ENCODE measurements around the gene PDAP1. TPM values are rescaled to one million over a fixed set of nuclear protein-coding genes. Genes with fewer than 3 reads are reported as not detected.

The PDAP1 gene
- total RNA-seq, 1 experiment from 2014 or later, result 200 TPM

DNA sequence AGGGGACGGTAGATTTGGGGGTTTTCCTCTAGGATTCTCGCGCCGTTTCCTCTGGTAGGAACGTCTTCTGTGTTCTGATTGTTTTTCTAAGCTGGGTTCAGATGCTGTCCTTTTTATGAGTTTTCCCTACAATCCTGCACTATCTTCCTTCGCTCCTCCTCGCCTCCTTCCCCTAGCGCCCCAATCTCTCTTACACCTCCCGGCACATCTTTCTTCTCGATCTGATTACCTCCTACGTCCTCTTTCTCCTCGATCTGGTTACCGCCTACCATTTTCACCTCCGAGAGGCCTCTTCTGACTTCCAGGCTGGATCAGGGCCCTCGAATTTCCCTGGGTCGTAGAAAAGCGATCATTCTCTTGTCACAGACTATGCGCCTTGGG lies 785 bp upstream of the PDAP1 start (continued):
- TF ChIP-seq, protein P1, sequence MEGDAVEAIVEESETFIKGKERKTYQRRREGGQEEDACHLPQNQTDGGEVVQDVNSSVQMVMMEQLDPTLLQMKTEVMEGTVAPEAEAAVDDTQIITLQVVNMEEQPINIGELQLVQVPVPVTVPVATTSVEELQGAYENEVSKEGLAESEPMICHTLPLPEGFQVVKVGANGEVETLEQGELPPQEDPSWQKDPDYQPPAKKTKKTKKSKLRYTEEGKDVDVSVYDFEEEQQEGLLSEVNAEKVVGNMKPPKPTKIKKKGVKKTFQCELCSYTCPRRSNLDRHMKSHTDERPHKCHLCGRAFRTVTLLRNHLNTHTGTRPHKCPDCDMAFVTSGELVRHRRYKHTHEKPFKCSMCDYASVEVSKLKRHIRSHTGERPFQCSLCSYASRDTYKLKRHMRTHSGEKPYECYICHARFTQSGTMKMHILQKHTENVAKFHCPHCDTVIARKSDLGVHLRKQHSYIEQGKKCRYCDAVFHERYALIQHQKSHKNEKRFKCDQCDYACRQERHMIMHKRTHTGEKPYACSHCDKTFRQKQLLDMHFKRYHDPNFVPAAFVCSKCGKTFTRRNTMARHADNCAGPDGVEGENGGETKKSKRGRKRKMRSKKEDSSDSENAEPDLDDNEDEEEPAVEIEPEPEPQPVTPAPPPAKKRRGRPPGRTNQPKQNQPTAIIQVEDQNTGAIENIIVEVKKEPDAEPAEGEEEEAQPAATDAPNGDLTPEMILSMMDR (IDR thresholded peaks at IDR 0.05 in 2 of 3, conservative IDR thresholded peaks at IDR 0.05 in 1 of 3; ENCODE audit: borderline replicate concordance in 1 of 3, insufficient read depth in 1 of 3, low read depth in 2 of 3, low read length in 2 of 3), result no peak
- TF ChIP-seq ZFX (IDR thresholded peaks at IDR 0.05) (no peak), EZH2phosphoT487 (IDR thresholded peaks at IDR 0.05; ENCODE audit: borderline replicate concordance) (no peak)

DNA sequence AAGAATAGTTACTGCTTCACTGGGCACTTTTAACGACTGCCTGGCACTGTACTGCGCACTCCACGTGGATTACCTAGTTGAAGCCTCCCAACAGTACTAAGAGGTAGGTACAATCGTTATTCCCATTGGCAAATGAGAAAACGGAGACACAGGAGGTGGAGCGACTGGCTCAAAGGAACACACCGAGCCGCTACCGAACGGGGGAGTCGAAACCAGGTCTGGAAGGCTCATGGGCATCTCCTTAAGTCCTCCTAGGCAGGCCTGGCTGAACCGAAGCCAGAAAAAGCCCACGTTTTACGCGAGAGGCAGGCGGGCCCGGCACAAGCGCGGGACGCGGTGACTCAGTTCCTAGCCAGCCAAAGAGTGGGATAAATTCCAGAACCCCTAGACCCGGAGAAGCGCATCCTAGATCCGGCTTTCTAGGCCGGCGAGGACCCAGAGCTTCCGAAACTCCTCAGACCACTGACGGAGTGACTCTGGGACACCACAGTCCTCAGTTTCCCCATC lies 472 bp downstream of the PDAP1 start:
- Histone ChIP-seq H3K9me3 (ENCODE audit: control insufficient read depth in 1 of 2, insufficient read depth in 1 of 2, low read depth in 1 of 2, low read length in 2 of 2) (no peaks in the 10 kb centered on the region), H3K9me2 (ENCODE audit: insufficient read depth) (no peaks in the 10 kb centered on the region), H3K79me2 (ENCODE audit: insufficient read depth, low read length) (peaks cover 88% of the 10 kb centered on the region), H3K4me3 (replicated peaks in 1 of 2; ENCODE audit: low read depth in 1 of 2, low read length in 2 of 2) (peak overlapping the region; percentile 92 to 100), H3K36me3 (ENCODE audit: control insufficient read depth in 1 of 2, insufficient read depth in 2 of 2, low read length in 2 of 2) (peaks cover 19 to 45% of the 10 kb centered on the region in 2 experiments; a peak in 3 of 4 replicates), H3K9ac (ENCODE audit: low read length) (peak overlapping the region; percentile 89), H2AFZ (ENCODE audit: low read depth, low read length, poor library complexity, severe bottlenecking) (no peak overlapping the region), H3K4me2 (ENCODE audit: low read length) (peak overlapping the region; percentile 96), H3K27ac (ENCODE audit: low read depth, low read length) (peak overlapping the region; percentile 94), H3K4me1 (ENCODE audit: control insufficient read depth in 1 of 2, insufficient read depth in 2 of 2, low read length in 2 of 2) (peaks cover 13 to 19% of the 10 kb centered on the region in 2 experiments; a peak in 3 of 4 replicates), H4K20me1 (ENCODE audit: insufficient read depth) (no peaks in the 10 kb centered on the region; the same call in 1 of the 2 replicates), H3K27me3 (ENCODE audit: insufficient read depth, low read length) (no peaks in the 10 kb centered on the region)
- TF ChIP-seq JUND (IDR thresholded peaks at IDR 0.05) (no peak), FOSL1 (IDR thresholded peaks at IDR 0.05; ENCODE audit: low read depth) (no peak), ELF1 (IDR thresholded peaks at IDR 0.05; ENCODE audit: borderline replicate concordance, low read depth) (no peak), POLR2AphosphoS5 (IDR thresholded peaks at IDR 0.05; ENCODE audit: low read depth, low read length) (no peak), ZNF274 (IDR thresholded peaks at IDR 0.05; ENCODE audit: low read depth, low read length) (no peak)
- TF ChIP-seq, protein P2, sequence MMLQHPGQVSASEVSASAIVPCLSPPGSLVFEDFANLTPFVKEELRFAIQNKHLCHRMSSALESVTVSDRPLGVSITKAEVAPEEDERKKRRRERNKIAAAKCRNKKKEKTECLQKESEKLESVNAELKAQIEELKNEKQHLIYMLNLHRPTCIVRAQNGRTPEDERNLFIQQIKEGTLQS (IDR thresholded peaks at IDR 0.05), result no peak
- TF ChIP-seq, protein P1 (IDR thresholded peaks at IDR 0.05 in 2 of 3, conservative IDR thresholded peaks at IDR 0.05 in 1 of 3; ENCODE audit: borderline replicate concordance in 1 of 3, insufficient read depth in 1 of 3, low read depth in 2 of 3, low read length in 2 of 3), result no peak
- TF ChIP-seq, protein P3, sequence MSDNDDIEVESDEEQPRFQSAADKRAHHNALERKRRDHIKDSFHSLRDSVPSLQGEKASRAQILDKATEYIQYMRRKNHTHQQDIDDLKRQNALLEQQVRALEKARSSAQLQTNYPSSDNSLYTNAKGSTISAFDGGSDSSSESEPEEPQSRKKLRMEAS (IDR thresholded peaks at IDR 0.05), result peak; percentile 73
- TF ChIP-seq, protein P4, sequence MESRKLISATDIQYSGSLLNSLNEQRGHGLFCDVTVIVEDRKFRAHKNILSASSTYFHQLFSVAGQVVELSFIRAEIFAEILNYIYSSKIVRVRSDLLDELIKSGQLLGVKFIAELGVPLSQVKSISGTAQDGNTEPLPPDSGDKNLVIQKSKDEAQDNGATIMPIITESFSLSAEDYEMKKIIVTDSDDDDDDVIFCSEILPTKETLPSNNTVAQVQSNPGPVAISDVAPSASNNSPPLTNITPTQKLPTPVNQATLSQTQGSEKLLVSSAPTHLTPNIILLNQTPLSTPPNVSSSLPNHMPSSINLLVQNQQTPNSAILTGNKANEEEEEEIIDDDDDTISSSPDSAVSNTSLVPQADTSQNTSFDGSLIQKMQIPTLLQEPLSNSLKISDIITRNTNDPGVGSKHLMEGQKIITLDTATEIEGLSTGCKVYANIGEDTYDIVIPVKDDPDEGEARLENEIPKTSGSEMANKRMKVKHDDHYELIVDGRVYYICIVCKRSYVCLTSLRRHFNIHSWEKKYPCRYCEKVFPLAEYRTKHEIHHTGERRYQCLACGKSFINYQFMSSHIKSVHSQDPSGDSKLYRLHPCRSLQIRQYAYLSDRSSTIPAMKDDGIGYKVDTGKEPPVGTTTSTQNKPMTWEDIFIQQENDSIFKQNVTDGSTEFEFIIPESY (IDR thresholded peaks at IDR 0.05; ENCODE audit: extremely low read depth, insufficient replicate concordance, low read length), result no peak
- intact Hi-C loops (cut with micrococcal nuclease), result no loop called here
- POLR2A ChIA-PET, result interaction anchor here (1.4 to 1.5 kb wide), 2 partner anchors 9 to 97 kb away, joined by 6 read pairs; partner anchors contain the start of gene ZKSCAN5
- DNase-seq (ENCODE audit: low read depth, low spot score), result no peak
- CTCF ChIA-PET, result no interaction called here
- no TSS peak for BruUV-seq (replicated peaks)
- ATAC-seq, result peak; percentile 46
- RAD21 ChIA-PET (ENCODE audit: low non-redundant PET in 1 of 2, low total read pairs in 2 of 2, uncharacterized antibody in 2 of 2, unreplicated experiment in 2 of 2), result interaction anchor here in 1 of 2 experiments (0.6 to 1.2 kb wide), 2 partner anchors 45 to 693 kb away, joined by 3 to 6 read pairs; no protein-coding TSS in a partner anchor
